ENCODE results near the gene C11orf16. TPM values are rescaled to one million over a fixed set of nuclear protein-coding genes. Genes with fewer than 3 reads are reported as not detected.

The C11orf16 gene
- total and polyA plus RNA-seq, 8 donors = not detected

GRCh38 chr11:8964324-8965320 is 31.9 kb upstream of the C11orf16 start, which contains the start of gene TMEM9B:
TMEM9B (minus strand) TSS chr11:8964442; CDS start chr11:8964313, 129 bp downstream.
- Histone ChIP-seq H3K4me3 (peak within 1 kb of the TSS; percentile 68 to 89 (median 86)), H3K36me3 (peaks cover 0 to 15% (median 6%) of the 10 kb centered on the region in 4 donors), H3K27ac (peak within 1 kb of the TSS; percentile 95 to 99 (median 96)), H3K27me3 (no peaks in the 10 kb centered on the region), H3K9me3 (no peaks in the 10 kb centered on the region), H3K4me1 (peaks cover 13 to 45% (median 40%) of the 10 kb centered on the region in 4 donors)
- intact Hi-C loops (cut with DNase I; ENCODE audit: low total_unique reads) = loop anchor here (10.0 kb wide), 1 partner anchor 280 kb away; the partner anchor contains the start of genes RPL27A and TRIM66
- DNase-seq = peak; percentile 93 to 97
- 0% methylated on average over 31 to 67 of the region's 67 CpGs for WGBS, 5 donors
- TF ChIP-seq POLR2A (IDR thresholded peaks at IDR 0.05) (peak in 2 of 4 donors; percentile 87 to 92), EP300 (IDR thresholded peaks at IDR 0.05) (no peak), POLR2AphosphoS5 (IDR thresholded peaks at IDR 0.05) (peak; percentile 85 to 93 (median 89))
- TF ChIP-seq, protein P1, sequence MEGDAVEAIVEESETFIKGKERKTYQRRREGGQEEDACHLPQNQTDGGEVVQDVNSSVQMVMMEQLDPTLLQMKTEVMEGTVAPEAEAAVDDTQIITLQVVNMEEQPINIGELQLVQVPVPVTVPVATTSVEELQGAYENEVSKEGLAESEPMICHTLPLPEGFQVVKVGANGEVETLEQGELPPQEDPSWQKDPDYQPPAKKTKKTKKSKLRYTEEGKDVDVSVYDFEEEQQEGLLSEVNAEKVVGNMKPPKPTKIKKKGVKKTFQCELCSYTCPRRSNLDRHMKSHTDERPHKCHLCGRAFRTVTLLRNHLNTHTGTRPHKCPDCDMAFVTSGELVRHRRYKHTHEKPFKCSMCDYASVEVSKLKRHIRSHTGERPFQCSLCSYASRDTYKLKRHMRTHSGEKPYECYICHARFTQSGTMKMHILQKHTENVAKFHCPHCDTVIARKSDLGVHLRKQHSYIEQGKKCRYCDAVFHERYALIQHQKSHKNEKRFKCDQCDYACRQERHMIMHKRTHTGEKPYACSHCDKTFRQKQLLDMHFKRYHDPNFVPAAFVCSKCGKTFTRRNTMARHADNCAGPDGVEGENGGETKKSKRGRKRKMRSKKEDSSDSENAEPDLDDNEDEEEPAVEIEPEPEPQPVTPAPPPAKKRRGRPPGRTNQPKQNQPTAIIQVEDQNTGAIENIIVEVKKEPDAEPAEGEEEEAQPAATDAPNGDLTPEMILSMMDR (IDR thresholded peaks at IDR 0.05) = no peak

DNA sequence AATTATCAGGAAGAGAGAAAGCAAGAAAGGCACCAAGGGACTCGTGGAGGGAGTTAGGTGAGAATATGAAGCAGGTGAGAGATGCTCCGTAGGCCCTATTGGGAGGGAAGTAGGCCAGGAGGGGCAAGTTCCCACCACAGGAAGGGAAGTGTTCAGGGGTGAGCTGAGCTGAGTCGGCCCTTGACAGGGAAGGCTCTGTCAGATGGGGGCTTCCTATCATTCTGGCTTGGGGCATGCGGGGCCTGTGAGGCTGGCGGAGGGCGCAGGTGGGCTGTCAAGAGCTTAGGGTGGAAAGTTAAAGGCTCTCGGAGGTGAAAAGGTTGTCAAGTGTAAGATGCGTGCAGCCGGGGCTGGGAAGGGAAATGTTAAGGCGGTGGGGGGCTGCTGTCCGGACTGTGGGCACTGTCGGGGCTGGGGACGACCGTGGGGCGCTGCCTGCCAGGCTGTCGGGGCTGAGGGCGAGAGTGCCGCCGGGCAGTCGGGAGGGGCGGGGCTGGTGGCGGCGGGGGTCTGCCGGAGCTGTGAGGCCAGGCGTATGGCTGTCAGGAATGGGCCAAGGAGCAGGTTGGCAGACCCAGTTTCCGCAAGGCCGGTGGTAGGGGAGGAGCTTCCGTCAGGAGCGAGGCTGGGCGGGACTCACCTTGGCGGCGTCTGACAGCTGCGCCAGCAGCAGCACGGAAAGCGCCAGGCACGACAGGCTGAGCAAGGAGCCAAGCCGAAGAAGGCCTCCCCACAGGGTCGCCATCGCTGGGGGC is 31.0 kb upstream of the C11orf16 start:
- H3K9me3 ChIP-seq = no peaks in the 10 kb centered on the region
- TF ChIP-seq EP300 (IDR thresholded peaks at IDR 0.05) (no peak), POLR2A (IDR thresholded peaks at IDR 0.05) (no peak), POLR2AphosphoS5 (IDR thresholded peaks at IDR 0.05) (no peak)
- TF ChIP-seq, protein P1 (IDR thresholded peaks at IDR 0.05) = no peak
- peaks cover 0 to 15% (median 6%) of the 10 kb centered on the region in 4 donors for H3K36me3 ChIP-seq
- H3K27me3 ChIP-seq = no peaks in the 10 kb centered on the region
- intact Hi-C loops (cut with DNase I; ENCODE audit: low total_unique reads) = loop anchor here (10.0 kb wide), 1 partner anchor 279 kb away; the partner anchor contains the start of genes RPL27A and TRIM66
- H3K4me1 ChIP-seq = peaks cover 19 to 53% (median 47%) of the 10 kb centered on the region in 4 donors
- peak; percentile 87 to 95 for DNase-seq
- peak overlapping the region; percentile 68 to 89 (median 86) for H3K4me3 ChIP-seq
- peak overlapping the region; percentile 95 to 99 (median 96) for H3K27ac ChIP-seq
- WGBS, 5 donors = 1 to 3% (median 1%) methylated on average over 25 to 39 of the region's 39 CpGs

DNA sequence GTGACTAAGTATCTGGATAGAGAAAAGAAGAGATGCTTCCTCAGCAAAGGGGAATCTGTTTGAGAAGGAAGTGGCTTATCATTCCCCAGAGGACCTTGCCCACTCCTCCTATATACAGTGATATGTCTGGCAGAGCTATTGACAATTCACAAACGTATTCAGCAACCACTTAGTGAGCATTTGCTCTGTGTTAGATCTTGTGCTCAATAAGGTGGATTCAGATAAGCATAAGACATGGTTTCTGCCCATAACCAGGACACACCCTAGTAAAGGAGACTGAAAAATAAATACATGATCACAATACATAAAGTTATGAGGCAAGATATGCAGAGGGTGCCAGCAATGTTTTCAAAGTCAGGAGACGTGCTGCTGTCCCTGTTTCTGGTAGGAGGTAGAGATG is 30.1 kb upstream of the C11orf16 start:
- Histone ChIP-seq H3K4me1 (peaks cover 19 to 53% (median 48%) of the 10 kb centered on the region in 4 donors), H3K36me3 (peaks cover 0 to 13% (median 6%) of the 10 kb centered on the region in 4 donors), H3K9me3 (no peaks in the 10 kb centered on the region), H3K4me3 (peak overlapping the region; percentile 68 to 89 (median 86)), H3K27me3 (no peaks in the 10 kb centered on the region), H3K27ac (peak overlapping the region in 4 of 5 donors; percentile 95 to 99 (median 96))
- intact Hi-C loops (cut with DNase I; ENCODE audit: low total_unique reads) = loop anchor here (10.0 kb wide), 1 partner anchor 278 kb away; the partner anchor contains the start of genes RPL27A and TRIM66
- WGBS, 5 donors = 0 to 13% (median 11%) methylated on average over 2 of the region's 2 CpGs
- TF ChIP-seq POLR2AphosphoS5 (IDR thresholded peaks at IDR 0.05) (no peak), POLR2A (IDR thresholded peaks at IDR 0.05) (no peak), EP300 (IDR thresholded peaks at IDR 0.05) (no peak)
- TF ChIP-seq, protein P1 (IDR thresholded peaks at IDR 0.05) = no peak
- no peak for DNase-seq
